Spleen (tissue), 11 donors: ENCODE results near the gene GADL1. TPM values are rescaled to one million over a fixed set of nuclear protein-coding genes. Genes with fewer than 3 reads are reported as not detected.

ENCODE experiments used
- DNase-seq: peaks from one replicate; pipeline ENCODE4 v3.0.0-alpha.2; 2020
- H3K27ac ChIP-seq, 8 donors: fragments of 200-600 bp; sonication (generic) in 7 of 8; 1 replicate in 4 of 8; 2 replicates in 4 of 8; pipeline versions ENCODE4 v1.5.0 to v1.8.0; 2016 to 2021; ENCODE audit warnings: inconsistent platforms in 4 of 8, mild to moderate bottlenecking in 4 of 8, moderate library complexity in 1 of 8
- H3K27me3 ChIP-seq, 7 donors: fragments of 200-600 bp; sonication (generic) in 6 of 7; replicated peaks in 1 of 7; 1 replicate in 4 of 7; 2 replicates in 3 of 7; pipeline versions ENCODE4 v1.5.0 to v1.8.0; 2016 to 2021; ENCODE audit warnings: inconsistent platforms in 3 of 7, mild to moderate bottlenecking in 1 of 7
- H3K36me3 ChIP-seq, 6 donors: fragments of 200-600 bp; sonication (generic) in 5 of 6; 1 replicate in 4 of 6; 2 replicates in 2 of 6; pipeline versions ENCODE4 v1.5.0 to v1.8.0; 2016 to 2021; ENCODE audit warnings: inconsistent platforms in 2 of 6
- H3K4me1 ChIP-seq, 6 donors: fragments of 200-600 bp; sonication (generic) in 5 of 6; 1 replicate in 3 of 6; 2 replicates in 3 of 6; pipeline versions ENCODE4 v1.5.0 to v1.8.0; 2016 to 2021; ENCODE audit warnings: inconsistent platforms in 3 of 6
- H3K4me3 ChIP-seq, 8 donors: fragments of 200-600 bp; sonication (generic) in 7 of 8; 1 replicate in 4 of 8; 2 replicates in 4 of 8; pipeline versions ENCODE4 v1.5.0 to v1.8.0; 2016 to 2021; ENCODE audit warnings: inconsistent platforms in 4 of 8, mild to moderate bottlenecking in 4 of 8, moderate library complexity in 2 of 8
- H3K9me3 ChIP-seq, 8 donors: fragments of 200-600 bp; sonication (generic) in 7 of 8; 1 replicate in 4 of 8; 2 replicates in 4 of 8; pipeline versions ENCODE4 v1.5.0 to v1.8.0; 2016 to 2021; ENCODE audit warnings: inconsistent platforms in 4 of 8
- CTCF ChIP-seq, 11 experiments: fragments of 200-600 bp in 7 of 11; fragments of 450-650 bp in 4 of 11; sonication (generic) in 4 of 11; IDR thresholded peaks in 8 of 11; conservative IDR thresholded peaks in 3 of 11; 1 replicate in 7 of 11; 2 replicates in 4 of 11; pipeline versions ENCODE4 v1.4.0 to v1.8.0; 2016 to 2021; ENCODE audit warnings: antibody characterized with exemption in 11 of 11, inconsistent platforms in 4 of 11, mild to moderate bottlenecking in 1 of 11
- POLR2A ChIP-seq, 3 donors: fragments of 450-650 bp; IDR thresholded peaks; one replicate each; pipeline ENCODE4 v1.5.1; 2017; ENCODE audit warnings: antibody characterized with exemption in 3 of 3, mild to moderate bottlenecking in 1 of 3
- POLR2AphosphoS5 ChIP-seq, 3 donors: sonication (generic); formaldehyde crosslinking; IDR thresholded peaks; one replicate each; pipeline ENCODE4 v1.5.1; 2017; ENCODE audit warnings: antibody characterized with exemption in 3 of 3
- WGBS, 5 donors: extraction: QIAGEN DNeasy Blood & Tissue Kit in 3 of 5; methylation state at CpG; one replicate each; pipeline versions ENCODE4 v1.1.5 to v1.1.7; 2013 to 2018; 5-methylcytosine and 5-hydroxymethylcytosine counted together
- intact Hi-C: fragments of 100-400 bp; cut with DNase I; formaldehyde crosslinking; loops from one replicate; pipeline ENCODE4 v1.15.0; 2023; ENCODE audit warnings: low total_unique reads
- polyA plus RNA-seq, 3 donors: library from polyadenylated mRNA; stranded (reverse); fragments of 200-250 nt; gene quantifications; one replicate each; pipeline ENCODE4 v1.2.1, GENCODE V29; 2013
- total RNA-seq, 7 donors: library from RNA; depleted of rRNA in 3 of 7; stranded (reverse); fragments of >200 nt in 3 of 7; fragmentation: NEBNext Ultra II Directional in 4 of 7; extraction: Animal tissue kit (Norgen Biotek cat#: 25700) in 4 of 7; gene quantifications; one replicate each; pipeline versions ENCODE4 v1.1.0 to v1.2.1, GENCODE V29; 2016 to 2021
- donor health status: healthy with polysubstance abuse.
- donor health status: DM: no; HTN: no; CAD: no; lungs with moderate emphysema.
- donor health status: DM: no; HTN: no; CAD: no.
- donor health status: Bipolar disorder and iron deficiency.
- donor health status: healthy.
- donor health status: DM: no; HTN: no; CAD: no.
- donor health status: DM: yes; HTN: yes; CAD: no.

Gene GADL1
- total and polyA plus RNA-seq, 10 donors: 0.02 to 0.16 (median 0.08) TPM; not detected in 6

- intact Hi-C loops: no loop called here
- no peak overlapping the region for H3K4me3 ChIP-seq
- no peaks in the 10 kb centered on the region for H3K4me1 ChIP-seq
- 86 to 94% (median 91%) methylated on average over 7 of the region's 7 CpGs for WGBS, 5 donors
- TF ChIP-seq POLR2AphosphoS5 (IDR thresholded peaks at IDR 0.05): no peak
- TF ChIP-seq CTCF (IDR thresholded peaks at IDR 0.05 in 8 of 11, conservative IDR thresholded peaks at IDR 0.05 in 3 of 11): no peak
- TF ChIP-seq POLR2A (IDR thresholded peaks at IDR 0.05): no peak
- H3K36me3 ChIP-seq: no peaks in the 10 kb centered on the region
- no peak for DNase-seq
- peaks cover 0 to 14% (median 4%) of the 10 kb centered on the region in 8 donors for H3K9me3 ChIP-seq
- H3K27me3 ChIP-seq: no peaks in the 10 kb centered on the region
- no peak overlapping the region for H3K27ac ChIP-seq
Measured at GRCh38 chr3:30924763-30925162, 30.3 kb upstream of the GADL1 start.

- intact Hi-C loops: no loop called here
- Histone ChIP-seq H3K4me1 (no peaks in the 10 kb centered on the region), H3K27ac (no peak overlapping the region), H3K27me3 (no peaks in the 10 kb centered on the region), H3K9me3 (peaks cover 0 to 17% (median 4%) of the 10 kb centered on the region in 8 donors), H3K36me3 (no peaks in the 10 kb centered on the region), H3K4me3 (no peak overlapping the region)
- no peak for TF ChIP-seq POLR2AphosphoS5 (IDR thresholded peaks at IDR 0.05)
- no peak for TF ChIP-seq CTCF (IDR thresholded peaks at IDR 0.05 in 8 of 11, conservative IDR thresholded peaks at IDR 0.05 in 3 of 11)
- TF ChIP-seq POLR2A (IDR thresholded peaks at IDR 0.05): no peak
- no peak for DNase-seq
- 90 to 95% (median 94%) methylated on average over 6 of the region's 6 CpGs for WGBS, 5 donors
Measured at GRCh38 chr3:30919564-30919963, 25.1 kb upstream of the GADL1 start.

- Histone ChIP-seq H3K36me3 (no peaks in the 10 kb centered on the region), H3K27ac (no peak overlapping the region), H3K4me3 (no peak overlapping the region), H3K9me3 (peaks cover 0 to 17% (median 4%) of the 10 kb centered on the region in 8 donors), H3K27me3 (no peaks in the 10 kb centered on the region), H3K4me1 (no peaks in the 10 kb centered on the region)
- no peak for DNase-seq
- intact Hi-C loops: no loop called here
- no peak for TF ChIP-seq POLR2AphosphoS5 (IDR thresholded peaks at IDR 0.05)
- TF ChIP-seq CTCF (IDR thresholded peaks at IDR 0.05 in 8 of 11, conservative IDR thresholded peaks at IDR 0.05 in 3 of 11): no peak
- no peak for TF ChIP-seq POLR2A (IDR thresholded peaks at IDR 0.05)
- WGBS, 5 donors: 88 to 100% (median 95%) methylated on average over 1 of the region's 1 CpG
Measured at GRCh38 chr3:30918761-30919160, 24.3 kb upstream of the GADL1 start.

- H3K27ac ChIP-seq: no peak overlapping the region
- DNase-seq: no peak
- no peaks in the 10 kb centered on the region for H3K36me3 ChIP-seq
- peaks cover 0 to 13% (median 4%) of the 10 kb centered on the region in 8 donors for H3K9me3 ChIP-seq
- intact Hi-C loops: no loop called here
- no peak for TF ChIP-seq POLR2A (IDR thresholded peaks at IDR 0.05)
- TF ChIP-seq CTCF (IDR thresholded peaks at IDR 0.05 in 8 of 11, conservative IDR thresholded peaks at IDR 0.05 in 3 of 11): no peak
- TF ChIP-seq POLR2AphosphoS5 (IDR thresholded peaks at IDR 0.05): no peak
- H3K4me1 ChIP-seq: no peaks in the 10 kb centered on the region
- no peak overlapping the region for H3K4me3 ChIP-seq
- no peaks in the 10 kb centered on the region for H3K27me3 ChIP-seq
Measured at GRCh38 chr3:30915782-30916181, 21.3 kb upstream of the GADL1 start.
